Measurements from ENCODE around the gene PNMA5.
"Not testable (repeated sequence)": the region's sequence is repeated elsewhere in the genome, so short reads cannot be mapped to it uniquely, and the experiment has no call there.

The PNMA5 gene

DNA sequence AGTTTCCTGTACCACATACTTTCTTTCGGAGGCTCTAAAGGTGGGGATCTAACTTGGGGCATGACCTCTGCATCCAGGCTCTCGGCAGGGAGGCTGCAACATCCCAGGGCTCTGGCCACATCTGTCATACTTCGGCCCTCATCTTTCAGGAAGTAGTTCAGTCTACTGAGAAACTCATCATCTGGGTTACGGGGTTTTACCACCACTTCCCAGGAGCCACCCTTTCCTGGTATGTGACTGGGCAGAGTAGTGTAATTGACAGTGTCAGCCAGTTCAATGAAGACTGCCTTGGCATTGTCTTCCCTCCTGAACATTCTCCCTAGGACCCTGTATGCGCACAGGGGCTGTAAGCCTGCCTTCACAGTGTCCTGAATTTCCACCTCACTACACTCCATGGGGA, 2.8 kb downstream of the PNMA5 start:
- DNase-seq = no peak
- H3K27ac ChIP-seq = no peak overlapping the region
- H3K4me1 ChIP-seq = no peaks in the 10 kb centered on the region
- no peaks in the 10 kb centered on the region for H3K36me3 ChIP-seq
- TF ChIP-seq, protein P1, sequence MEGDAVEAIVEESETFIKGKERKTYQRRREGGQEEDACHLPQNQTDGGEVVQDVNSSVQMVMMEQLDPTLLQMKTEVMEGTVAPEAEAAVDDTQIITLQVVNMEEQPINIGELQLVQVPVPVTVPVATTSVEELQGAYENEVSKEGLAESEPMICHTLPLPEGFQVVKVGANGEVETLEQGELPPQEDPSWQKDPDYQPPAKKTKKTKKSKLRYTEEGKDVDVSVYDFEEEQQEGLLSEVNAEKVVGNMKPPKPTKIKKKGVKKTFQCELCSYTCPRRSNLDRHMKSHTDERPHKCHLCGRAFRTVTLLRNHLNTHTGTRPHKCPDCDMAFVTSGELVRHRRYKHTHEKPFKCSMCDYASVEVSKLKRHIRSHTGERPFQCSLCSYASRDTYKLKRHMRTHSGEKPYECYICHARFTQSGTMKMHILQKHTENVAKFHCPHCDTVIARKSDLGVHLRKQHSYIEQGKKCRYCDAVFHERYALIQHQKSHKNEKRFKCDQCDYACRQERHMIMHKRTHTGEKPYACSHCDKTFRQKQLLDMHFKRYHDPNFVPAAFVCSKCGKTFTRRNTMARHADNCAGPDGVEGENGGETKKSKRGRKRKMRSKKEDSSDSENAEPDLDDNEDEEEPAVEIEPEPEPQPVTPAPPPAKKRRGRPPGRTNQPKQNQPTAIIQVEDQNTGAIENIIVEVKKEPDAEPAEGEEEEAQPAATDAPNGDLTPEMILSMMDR (IDR thresholded peaks at IDR 0.05) = no peak
- no peak overlapping the region for H3K4me3 ChIP-seq
- H3K9me3 ChIP-seq = no peaks in the 10 kb centered on the region
- no peaks in the 10 kb centered on the region for H3K27me3 ChIP-seq
- intact Hi-C loops (cut with DNase I; ENCODE audit: low total_unique reads) = no loop called here

DNA sequence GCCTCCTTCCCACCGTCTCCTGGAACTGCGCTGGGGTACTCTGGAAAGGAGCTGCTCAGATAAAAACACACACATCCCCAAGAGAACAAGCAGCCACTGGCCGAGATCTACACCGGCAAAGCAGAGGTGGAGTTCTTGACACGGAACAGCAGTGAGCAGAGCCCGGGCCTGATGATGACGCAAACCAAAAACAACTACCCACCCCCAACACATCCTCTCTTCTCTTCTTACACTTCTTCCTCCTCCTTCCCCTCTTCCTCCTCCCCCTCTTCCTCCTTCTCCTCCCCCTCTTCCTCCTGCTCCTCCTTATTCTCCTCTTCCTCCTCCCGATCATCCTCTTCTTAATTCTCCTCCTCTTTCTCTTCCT, 4.6 kb downstream of the PNMA5 start:
- H3K4me1 ChIP-seq = no peaks in the 10 kb centered on the region
- TF ChIP-seq, protein P1 (IDR thresholded peaks at IDR 0.05) = no peak
- H3K27ac ChIP-seq = no peak overlapping the region
- H3K9me3 ChIP-seq = no peaks in the 10 kb centered on the region
- no peak overlapping the region for H3K4me3 ChIP-seq
- no peak for DNase-seq
- no peaks in the 10 kb centered on the region for H3K36me3 ChIP-seq
- no peaks in the 10 kb centered on the region for H3K27me3 ChIP-seq
- intact Hi-C loops (cut with DNase I; ENCODE audit: low total_unique reads) = no loop called here

DNA sequence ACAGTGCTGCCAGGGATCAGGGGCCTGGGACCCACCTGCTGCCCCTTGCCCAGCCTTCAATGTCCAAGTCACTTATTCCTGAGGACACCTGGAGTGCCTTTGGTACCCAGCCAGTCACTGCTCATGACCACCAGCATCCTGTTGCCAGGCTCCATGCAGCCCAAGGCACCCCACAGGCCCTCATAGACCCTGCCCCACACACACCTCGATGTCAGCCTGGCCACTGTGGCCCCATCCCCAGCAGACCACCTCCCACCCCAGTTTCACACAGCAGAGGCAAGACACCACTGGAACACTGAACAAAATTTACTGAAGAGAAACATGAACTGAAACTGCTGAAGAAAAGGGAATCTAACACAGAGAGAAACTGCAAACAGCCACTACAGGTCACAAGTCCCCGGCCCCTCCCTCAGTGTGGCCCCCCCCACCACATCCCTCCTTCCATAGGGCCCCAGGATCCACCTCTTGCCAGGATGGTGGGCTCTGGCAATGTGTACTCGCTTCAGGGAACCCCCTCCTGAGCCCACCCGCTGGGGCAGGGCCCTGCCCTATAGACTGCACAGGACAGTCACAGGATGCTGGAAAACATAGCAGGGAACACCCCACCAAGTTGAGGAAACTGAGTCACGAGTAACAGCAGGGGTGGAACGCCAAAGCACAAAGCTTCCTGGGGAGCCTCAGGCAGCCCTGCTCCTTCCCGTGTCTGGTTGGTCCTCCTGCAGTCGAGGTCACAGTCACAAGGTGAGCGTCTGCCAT, 5.2 kb downstream of the PNMA5 start:
- Histone ChIP-seq H3K27ac (no peak overlapping the region), H3K27me3 (no peaks in the 10 kb centered on the region), H3K4me3 (no peak overlapping the region), H3K4me1 (no peaks in the 10 kb centered on the region), H3K36me3 (no peaks in the 10 kb centered on the region), H3K9me3 (no peaks in the 10 kb centered on the region)
- no peak for DNase-seq
- intact Hi-C loops (cut with DNase I; ENCODE audit: low total_unique reads) = no loop called here
- TF ChIP-seq, protein P1 (IDR thresholded peaks at IDR 0.05) = no peak

- Histone ChIP-seq H3K36me3 (no peaks in the 10 kb centered on the region), H3K9me3 (no peaks in the 10 kb centered on the region), H3K27me3 (no peaks in the 10 kb centered on the region), H3K4me3 (no peak overlapping the region), H3K27ac (no peak overlapping the region), H3K4me1 (no peaks in the 10 kb centered on the region)
- DNase-seq = no peak
- TF ChIP-seq, protein P1 (IDR thresholded peaks at IDR 0.05) = no peak
- intact Hi-C loops (cut with DNase I; ENCODE audit: low total_unique reads) = no loop called here
Observed at GRCh38 chrX:152987801-152988200, 6.1 kb downstream of the PNMA5 start.

- H3K4me3 ChIP-seq; H3K27ac ChIP-seq; H3K4me1 ChIP-seq; DNase-seq; H3K9me3 ChIP-seq; H3K36me3 ChIP-seq; H3K27me3 ChIP-seq; intact Hi-C loops (cut with DNase I; ENCODE audit: low total_unique reads): not testable (repeated sequence)
Observed at GRCh38 chrX:152987156-152987555, 6.8 kb downstream of the PNMA5 start.

DNA sequence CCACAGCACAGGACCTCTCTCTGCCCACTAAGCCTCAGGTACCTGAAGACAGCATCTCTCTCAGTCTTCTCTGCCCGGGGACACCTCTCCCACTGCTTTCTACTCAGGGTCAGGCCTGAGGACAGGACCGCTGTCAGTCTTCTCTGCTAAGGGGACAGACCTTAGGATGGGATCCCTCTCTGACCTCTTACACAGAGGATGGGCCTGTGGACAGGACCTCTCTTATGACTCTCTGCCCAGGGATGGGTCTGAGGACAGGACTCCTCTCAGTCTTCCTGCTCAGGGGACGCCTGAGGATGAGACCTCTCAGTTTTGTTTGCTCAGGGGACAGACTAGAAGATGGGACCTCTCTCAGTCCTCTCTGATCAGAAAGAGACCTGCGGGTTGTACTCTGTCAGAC, 8.5 kb downstream of the PNMA5 start:
- H3K27ac ChIP-seq; H3K9me3 ChIP-seq; H3K36me3 ChIP-seq; H3K27me3 ChIP-seq; H3K4me3 ChIP-seq; H3K4me1 ChIP-seq; intact Hi-C loops (cut with DNase I; ENCODE audit: low total_unique reads); DNase-seq: not testable (repeated sequence)

- Histone ChIP-seq H3K36me3 (peaks cover 0 to 41% (median 0%) of the 10 kb centered on the region in 3 donors), H3K4me1 (no peaks in the 10 kb centered on the region), H3K4me3 (no peak overlapping the region), H3K27me3 (no peaks in the 10 kb centered on the region), H3K27ac (no peak overlapping the region), H3K9me3 (no peaks in the 10 kb centered on the region)
- intact Hi-C loops (cut with DNase I; ENCODE audit: low total_unique reads) = no loop called here
- TF ChIP-seq, protein P1 (IDR thresholded peaks at IDR 0.05) = no peak
- no peak for DNase-seq
Observed at GRCh38 chrX:152968193-152968592, 25.7 kb downstream of the PNMA5 start.

Data from tibial artery (tissue), 4 donors.